ENCODE data around the gene ZBTB21. TPM values are rescaled to one million over a fixed set of nuclear protein-coding genes. Genes with fewer than 3 reads are reported as not detected.

ZBTB21 gene
- polyA plus RNA-seq, 2 of the 4 experiments (the other 2 are of a cell fraction) = 5.4 to 13.1 TPM

GRCh38 chr21:41973427-41973831, 36.7 kb downstream of the ZBTB21 start (continued):
- no peak for TF ChIP-seq MAX (IDR thresholded peaks at IDR 0.05)

GRCh38 chr21:41972511-41973205, 37.5 kb downstream of the ZBTB21 start:
- CTCF ChIA-PET = interaction anchor here (0.7 to 1.7 kb wide), 3 partner anchors 32 to 156 kb away, joined by 3 to 4 read pairs (median 3); no protein-coding TSS in a partner anchor

GRCh38 chr21:41971891-41972290, 38.3 kb downstream of the ZBTB21 start:
- ATAC-seq (no peak), FAIRE-seq (no peak), DNase-seq (ENCODE audit: low read depth in 1 of 2, low spot score in 1 of 2) (no peak)
- WGBS (ENCODE audit: missing lambda C conversion rate) = 79% methylated on average over 6 of the region's 6 CpGs
- CTCF ChIA-PET = interaction anchor here (0.7 to 1.7 kb wide), 3 partner anchors 33 to 155 kb away, joined by 3 to 6 read pairs (median 4); no protein-coding TSS in a partner anchor
- H3K4me2 ChIP-seq = no peak overlapping the region
- no peaks in the 10 kb centered on the region for H3K4me1 ChIP-seq
- POLR2A ChIA-PET = no interaction called here
- no peak overlapping the region for H3K4me3 ChIP-seq
- no peak for TF ChIP-seq KDM5A (IDR thresholded peaks at IDR 0.05)
- no peak overlapping the region for H3K27ac ChIP-seq
- no peaks in the 10 kb centered on the region for H3K9me3 ChIP-seq

More at GRCh38 chr21:41972511-41973205, 37.5 kb downstream of the ZBTB21 start:
- FAIRE-seq (no peak), DNase-seq (ENCODE audit: low read depth in 1 of 2, low spot score in 1 of 2) (no peak), ATAC-seq (no peak)
- POLR2A ChIA-PET = no interaction called here
- TF ChIP-seq SREBF2 (IDR thresholded peaks at IDR 0.05) (no peak), CBX8 (IDR thresholded peaks at IDR 0.05) (no peak), CHD4 (IDR thresholded peaks at IDR 0.05; ENCODE audit: borderline replicate concordance) (no peak), HMGXB4 (CRISPR knock-in tag; IDR thresholded peaks at IDR 0.05; ENCODE audit: borderline replicate concordance) (no peak), BHLHE40 (IDR thresholded peaks at IDR 0.05; ENCODE audit: low read depth, low read length) (no peak), HOXB5 (CRISPR knock-in tag; IDR thresholded peaks at IDR 0.05) (no peak), MYC (IDR thresholded peaks at IDR 0.05; ENCODE audit: borderline replicate concordance, low read length) (no peak), KDM1A (IDR thresholded peaks at IDR 0.05; ENCODE audit: low read depth) (no peak), PHF8 (IDR thresholded peaks at IDR 0.05; ENCODE audit: borderline replicate concordance, low read depth) (no peak), USF2 (IDR thresholded peaks at IDR 0.05) (no peak), EHMT2 (IDR thresholded peaks at IDR 0.05; ENCODE audit: low read depth) (no peak), JUNB (IDR thresholded peaks at IDR 0.05) (no peak), HES2 (IDR thresholded peaks at IDR 0.05) (no peak), CTCF (IDR thresholded peaks at IDR 0.05) (no peak)
- H3K4me2 ChIP-seq = no peak overlapping the region
- no peaks in the 10 kb centered on the region for H3K4me1 ChIP-seq
- H3K9me3 ChIP-seq = no peaks in the 10 kb centered on the region
- WGBS (ENCODE audit: missing lambda C conversion rate) = 80% methylated on average over 23 of the region's 23 CpGs
- no peak overlapping the region for H3K4me3 ChIP-seq
- no peak overlapping the region for H3K27ac ChIP-seq

Data from A549 (cell line).